Gastroesophageal sphincter (tissue), 4 donors: ENCODE data around the gene TLE3. TPM values are rescaled to one million over a fixed set of nuclear protein-coding genes. Genes with fewer than 3 reads are reported as not detected.

ENCODE experiments used
- ATAC-seq: fragments of 150-250 bp; one replicate; pipeline ENCODE4 v1.9.1; 2016; ENCODE audit warnings: mild to moderate bottlenecking, moderate library complexity
- H3K27ac ChIP-seq, 4 donors: fragments of 200-600 bp; sonication (generic) in 3 of 4; 1 replicate in 3 of 4; 2 replicates in 1 of 4; pipeline ENCODE4 v1.5.1; 2016 to 2019
- H3K27me3 ChIP-seq: fragments of 200-600 bp; sonication (generic); one replicate; pipeline ENCODE4 v1.5.1; 2019
- H3K36me3 ChIP-seq, 2 donors: fragments of 200-600 bp; sonication (generic); one replicate each; pipeline ENCODE4 v1.5.1; 2019; ENCODE audit warnings: control low read depth in 1 of 2
- H3K4me1 ChIP-seq, 3 donors: fragments of 200-600 bp; sonication (generic); 1 replicate in 2 of 3; 2 replicates in 1 of 3; pipeline ENCODE4 v1.5.1; 2016 to 2019; ENCODE audit warnings: control low read depth in 2 of 3
- H3K4me3 ChIP-seq, 2 donors: fragments of 200-600 bp; sonication (generic); one replicate each; pipeline ENCODE4 v1.5.1; 2019; ENCODE audit warnings: mild to moderate bottlenecking in 1 of 2, moderate library complexity in 1 of 2
- H3K9me3 ChIP-seq, 3 donors: fragments of 200-600 bp; sonication (generic); one replicate each; pipeline ENCODE4 v1.5.1; 2017 to 2019; ENCODE audit warnings: control low read depth in 2 of 3
- EP300 ChIP-seq: sonication (generic); formaldehyde crosslinking; IDR thresholded peaks from one replicate; pipeline ENCODE4 v1.6.1; 2017; ENCODE audit warnings: antibody characterized with exemption, mild to moderate bottlenecking
- POLR2A ChIP-seq, 2 donors: fragments of 450-650 bp; IDR thresholded peaks; one replicate each; pipeline ENCODE4 v1.6.1; 2017; ENCODE audit warnings: antibody characterized with exemption in 2 of 2, mild to moderate bottlenecking in 2 of 2, moderate library complexity in 1 of 2
- POLR2AphosphoS5 ChIP-seq: sonication (generic); formaldehyde crosslinking; IDR thresholded peaks from one replicate; pipeline ENCODE4 v1.6.1; 2017; ENCODE audit warnings: antibody characterized with exemption
- WGBS, 2 donors: methylation state at CpG; one replicate each; pipeline ENCODE4 v1.1.5; 2018; ENCODE audit warnings: low coverage in 1 of 2; 5-methylcytosine and 5-hydroxymethylcytosine counted together
- small RNA-seq, 4 donors: library from RNA; depleted of rRNA; stranded (forward); fragments of <200 nt; gene quantifications; one replicate each; pipeline ENCODE3, GENCODE V24; 2016
- total RNA-seq, 4 donors: library from RNA; depleted of rRNA; stranded (reverse); fragments of >200 nt; gene quantifications; one replicate each; pipeline ENCODE4 v1.1.0, GENCODE V29; 2016
- TF ChIP-seq, protein P1 (sequence below), 4 experiments: fragments of 200-600 bp in 2 of 4; fragments of 450-650 bp in 2 of 4; sonication (generic) in 1 of 4; IDR thresholded peaks; one replicate each; pipeline ENCODE4 v1.5.1; 2017 to 2019; ENCODE audit warnings: antibody characterized with exemption in 4 of 4, mild to moderate bottlenecking in 2 of 4, moderate library complexity in 2 of 4

Gene TLE3
- total RNA-seq, 4 donors from 2014 or later, result 32.4 to 81.6 (median 62.6) TPM

DNA sequence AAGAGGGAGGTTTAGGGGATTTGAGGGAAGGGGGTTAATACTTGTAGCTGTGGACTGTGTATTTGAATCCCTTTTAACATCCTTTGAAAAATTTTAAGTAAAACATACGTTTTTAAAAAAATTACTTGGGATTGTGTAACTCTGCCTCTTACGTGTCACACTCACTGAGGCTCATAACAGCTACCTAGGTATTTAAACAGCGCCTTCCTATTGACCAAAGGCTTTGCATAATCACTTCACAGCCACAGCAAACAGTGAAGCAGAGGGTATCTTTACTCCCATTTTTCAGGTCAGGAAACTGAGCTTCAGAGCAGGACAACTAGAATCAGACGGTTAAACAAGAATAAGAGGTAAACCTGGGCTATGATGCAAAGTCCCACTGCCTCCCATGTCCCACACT, 95.9 kb downstream of the TLE3 start:
- no peak for ATAC-seq
- Histone ChIP-seq H3K4me3 (no peak overlapping the region), H3K4me1 (no peaks in the 10 kb centered on the region), H3K36me3 (no peaks in the 10 kb centered on the region), H3K27ac (no peak overlapping the region), H3K9me3 (peaks cover 0 to 15% (median 0%) of the 10 kb centered on the region in 3 donors), H3K27me3 (peaks cover 8% of the 10 kb centered on the region)
- 61 to 80% methylated on average over 3 to 4 of the region's 4 CpGs for WGBS, 2 donors
- TF ChIP-seq POLR2AphosphoS5, result no peak
- no peak for TF ChIP-seq POLR2A (IDR thresholded peaks at IDR 0.05)
- TF ChIP-seq EP300, result no peak
- TF ChIP-seq, protein P1, sequence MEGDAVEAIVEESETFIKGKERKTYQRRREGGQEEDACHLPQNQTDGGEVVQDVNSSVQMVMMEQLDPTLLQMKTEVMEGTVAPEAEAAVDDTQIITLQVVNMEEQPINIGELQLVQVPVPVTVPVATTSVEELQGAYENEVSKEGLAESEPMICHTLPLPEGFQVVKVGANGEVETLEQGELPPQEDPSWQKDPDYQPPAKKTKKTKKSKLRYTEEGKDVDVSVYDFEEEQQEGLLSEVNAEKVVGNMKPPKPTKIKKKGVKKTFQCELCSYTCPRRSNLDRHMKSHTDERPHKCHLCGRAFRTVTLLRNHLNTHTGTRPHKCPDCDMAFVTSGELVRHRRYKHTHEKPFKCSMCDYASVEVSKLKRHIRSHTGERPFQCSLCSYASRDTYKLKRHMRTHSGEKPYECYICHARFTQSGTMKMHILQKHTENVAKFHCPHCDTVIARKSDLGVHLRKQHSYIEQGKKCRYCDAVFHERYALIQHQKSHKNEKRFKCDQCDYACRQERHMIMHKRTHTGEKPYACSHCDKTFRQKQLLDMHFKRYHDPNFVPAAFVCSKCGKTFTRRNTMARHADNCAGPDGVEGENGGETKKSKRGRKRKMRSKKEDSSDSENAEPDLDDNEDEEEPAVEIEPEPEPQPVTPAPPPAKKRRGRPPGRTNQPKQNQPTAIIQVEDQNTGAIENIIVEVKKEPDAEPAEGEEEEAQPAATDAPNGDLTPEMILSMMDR (IDR thresholded peaks at IDR 0.05), result no peak

DNA sequence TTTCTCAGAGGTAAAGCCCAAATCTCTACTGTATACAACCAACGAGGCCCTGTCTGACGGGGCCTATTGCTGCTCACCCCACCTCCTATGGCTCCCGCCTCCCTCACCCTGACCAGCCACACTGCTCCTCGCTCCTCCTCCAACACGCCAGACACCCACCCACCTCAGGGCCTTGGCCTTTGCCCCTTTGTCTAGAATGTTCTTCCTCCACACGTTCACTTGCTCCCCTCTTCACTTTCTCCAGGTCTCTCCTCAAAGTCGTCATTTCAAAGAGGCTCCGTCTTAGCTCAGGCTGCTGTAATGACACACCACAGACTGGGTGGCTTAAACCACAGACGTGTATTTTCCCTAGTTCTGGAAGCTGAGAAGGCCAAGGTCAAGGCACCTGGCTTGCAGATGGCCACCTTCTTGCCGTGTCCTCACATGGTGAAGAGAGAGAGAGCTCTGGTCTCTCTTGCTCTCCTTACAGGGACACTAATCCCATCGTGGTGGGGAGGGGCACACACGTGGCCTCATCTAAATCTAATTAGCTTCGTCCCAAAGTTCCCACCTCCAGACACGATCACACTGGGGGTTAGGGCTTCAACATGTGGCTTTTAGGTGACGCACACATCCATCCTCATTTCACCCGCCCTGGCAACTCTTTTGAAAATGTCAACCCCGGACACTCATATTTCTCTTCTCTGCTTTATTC, 98.2 kb downstream of the TLE3 start:
- peaks cover 4% of the 10 kb centered on the region for H3K27me3 ChIP-seq
- 80 to 88% methylated on average over 11 to 16 of the region's 17 CpGs for WGBS, 2 donors
- ATAC-seq, result no peak

DNA sequence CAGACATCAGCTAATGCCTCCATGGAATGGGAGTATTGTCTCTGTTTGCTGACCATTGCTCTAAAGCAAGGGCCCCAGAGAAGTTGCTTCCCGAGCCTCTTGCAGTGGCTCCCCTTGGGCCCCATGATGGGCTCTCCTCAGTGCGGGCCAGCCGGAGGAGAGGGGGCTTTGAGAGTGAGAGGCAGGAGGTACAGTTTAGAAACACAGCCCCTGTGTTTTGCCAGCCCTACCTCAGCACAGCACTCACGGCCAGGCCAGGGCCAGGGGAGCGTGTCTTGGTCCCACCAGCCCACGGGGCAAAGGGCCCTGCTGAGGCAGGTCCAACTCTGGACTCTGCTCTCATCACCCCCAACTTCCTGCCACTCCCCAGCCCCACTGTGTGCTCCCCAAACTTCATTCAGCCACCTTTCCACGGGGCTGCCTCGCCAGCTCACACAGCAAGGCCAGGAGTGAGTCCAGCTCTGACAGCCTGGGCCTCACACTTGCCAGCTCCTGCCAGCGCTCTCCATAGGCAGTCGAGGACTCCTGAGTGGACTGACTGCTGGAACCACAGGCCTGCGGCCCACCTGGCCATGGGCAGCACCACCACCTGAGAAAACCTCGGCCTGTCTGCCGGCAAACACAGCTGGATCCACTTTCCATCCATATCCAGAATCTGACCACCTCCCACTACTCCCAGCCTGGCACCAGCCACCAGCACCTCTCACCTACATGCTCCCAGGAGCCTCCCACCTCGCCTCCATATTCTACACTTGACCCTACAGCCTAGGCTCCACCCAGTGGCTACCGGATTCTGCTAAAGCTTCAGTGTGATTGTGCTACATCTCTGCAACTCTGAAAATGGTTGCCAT, 99.0 kb downstream of the TLE3 start:
- no peak for ATAC-seq
- Histone ChIP-seq H3K36me3 (no peaks in the 10 kb centered on the region), H3K9me3 (peaks cover 0 to 22% (median 0%) of the 10 kb centered on the region in 3 donors), H3K4me1 (no peaks in the 10 kb centered on the region), H3K27ac (no peak overlapping the region), H3K4me3 (no peak overlapping the region), H3K27me3 (peaks cover 4% of the 10 kb centered on the region)
- 73 to 100% methylated on average over 4 of the region's 15 CpGs for WGBS, 2 donors
- TF ChIP-seq EP300 (no peak), POLR2A (IDR thresholded peaks at IDR 0.05) (no peak), POLR2AphosphoS5 (no peak)
- TF ChIP-seq, protein P1 (IDR thresholded peaks at IDR 0.05), result no peak

More for the DNA sequence above, 98.2 kb downstream of the TLE3 start:
- Histone ChIP-seq H3K9me3 (peaks cover 0 to 19% (median 0%) of the 10 kb centered on the region in 3 donors), H3K27ac (no peak overlapping the region), H3K4me3 (no peak overlapping the region), H3K36me3 (no peaks in the 10 kb centered on the region), H3K4me1 (no peaks in the 10 kb centered on the region)
- TF ChIP-seq, protein P1 (IDR thresholded peaks at IDR 0.05), result no peak
- TF ChIP-seq POLR2A (IDR thresholded peaks at IDR 0.05) (no peak), EP300 (no peak), POLR2AphosphoS5 (no peak)

DNA sequence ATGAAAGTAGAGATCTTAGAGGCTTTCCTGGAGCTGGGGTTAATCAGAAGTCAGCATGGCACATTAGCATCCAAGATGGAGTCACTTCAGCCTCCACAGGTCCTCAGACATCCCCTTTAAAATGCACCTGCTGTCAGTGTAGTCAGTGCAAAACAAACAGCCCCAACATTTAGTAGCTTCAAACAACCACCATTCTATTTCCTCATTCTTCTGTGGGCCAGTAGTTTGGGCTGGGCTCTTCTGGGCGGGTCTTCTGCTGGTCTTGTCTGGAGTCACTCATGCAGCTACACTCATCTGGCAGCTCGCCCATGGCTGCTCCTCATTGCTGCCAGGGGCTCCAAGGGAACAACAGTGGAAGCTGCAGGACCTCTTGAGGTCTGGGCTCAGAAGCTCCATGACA, 99.9 kb downstream of the TLE3 start:
- no peaks in the 10 kb centered on the region for H3K36me3 ChIP-seq
- TF ChIP-seq POLR2AphosphoS5 (no peak), EP300 (no peak), POLR2A (IDR thresholded peaks at IDR 0.05) (no peak)
- TF ChIP-seq, protein P1 (IDR thresholded peaks at IDR 0.05), result no peak
- H3K4me3 ChIP-seq, result no peak overlapping the region
- peaks cover 0 to 16% (median 0%) of the 10 kb centered on the region in 3 donors for H3K9me3 ChIP-seq
- H3K4me1 ChIP-seq, result no peaks in the 10 kb centered on the region
- no peak for ATAC-seq
- peaks cover 4% of the 10 kb centered on the region for H3K27me3 ChIP-seq
- 44 to 46% methylated on average over 1 to 2 of the region's 2 CpGs for WGBS, 2 donors
- H3K27ac ChIP-seq, result no peak overlapping the region

Small RNA genes lying within 50 kb of the gene (small RNA-seq; reads per million reads assigned to genes)
- gene MIR629, result 1.4 to 3.8 (median 2.6) reads per million in 4 donors
